GM19452 (cell line): ENCODE data around the gene CYTL1.

Source experiments
- ATAC-seq: cut with Tn5 transposase; IDR thresholded peaks from one replicate; pipeline ENCODE4 v1.9.1; 2021; ENCODE audit not compliant: unreplicated experiment

CYTL1 gene

GRCh38 chr4:4971796-4972195, 47.5 kb downstream of the CYTL1 start:
- no peak for ATAC-seq

DNA sequence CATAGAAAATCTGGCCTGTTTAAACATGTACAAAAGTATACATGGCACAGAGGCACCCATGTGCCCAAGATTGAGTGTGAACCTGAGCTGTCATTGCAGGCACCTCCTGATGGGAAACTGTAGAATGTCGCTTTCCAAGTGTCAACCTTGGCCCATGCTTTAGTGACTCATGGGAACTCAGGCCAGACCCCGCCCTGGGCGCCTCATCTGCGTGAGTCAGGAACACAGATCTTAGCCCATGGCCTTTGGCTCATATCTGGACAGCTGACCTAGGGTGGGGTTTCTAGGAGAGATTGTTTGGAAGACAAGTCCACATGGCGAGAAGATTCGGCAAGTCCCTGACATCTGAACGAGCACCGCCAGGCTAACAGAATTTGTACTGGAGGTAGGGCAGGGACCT, 50.0 kb downstream of the CYTL1 start:
- no peak for ATAC-seq

GRCh38 chr4:4968161-4968725, 51.0 kb downstream of the CYTL1 start:
- no peak for ATAC-seq
